Neural cell (in vitro differentiated cells): Measurements from ENCODE around the gene ERC2.

Experiments
- CTCF ChIP-seq: fragments of 450-650 bp; IDR thresholded peaks from 2 replicates; pipeline ENCODE4 v1.5.1; 2014; ENCODE audit warnings: antibody characterized with exemption, mild to moderate bottlenecking, moderate library complexity; ENCODE audit not compliant: poor library complexity, severe bottlenecking
- EP300 ChIP-seq: fragments of 450-650 bp; conservative IDR thresholded peaks from 2 replicates; pipeline ENCODE4 v1.6.1; 2014; ENCODE audit warnings: antibody characterized with exemption, mild to moderate bottlenecking, moderate library complexity; ENCODE audit not compliant: poor library complexity, severe bottlenecking
- EZH2 ChIP-seq: fragments of 200-600, 300-800 bp; shearing (Covaris generic), sonication (generic); IDR thresholded peaks from 2 replicates; pipeline ENCODE4 v1.6.1; 2014; ENCODE audit warnings: antibody characterized with exemption, low read length, borderline replicate concordance, mild to moderate bottlenecking; ENCODE audit not compliant: insufficient read depth, poor library complexity, severe bottlenecking
- POLR2AphosphoS5 ChIP-seq: IDR thresholded peaks from 2 replicates; pipeline ENCODE4 v1.6.1; 2012
- RAD21 ChIP-seq: fragments of 450-650 bp; conservative IDR thresholded peaks from 2 replicates; pipeline ENCODE4 v1.6.1; 2014; ENCODE audit warnings: antibody characterized with exemption, mild to moderate bottlenecking, moderate library complexity
- SMC3 ChIP-seq: fragments of 450-650 bp; conservative IDR thresholded peaks from 2 replicates; pipeline ENCODE4 v1.6.1; 2014; ENCODE audit warnings: antibody characterized with exemption, mild to moderate bottlenecking, moderate library complexity; ENCODE audit not compliant: poor library complexity
- TAF1 ChIP-seq: IDR thresholded peaks from 2 replicates; pipeline ENCODE4 v1.6.1; 2012; ENCODE audit warnings: low read depth
- TF ChIP-seq, protein P1 (sequence below): IDR thresholded peaks from 2 replicates; pipeline ENCODE4 v1.6.1; 2012; ENCODE audit warnings: borderline replicate concordance

- TF ChIP-seq EP300 (no peak), POLR2AphosphoS5 (no peak), CTCF (no peak), EZH2 (no peak), SMC3 (no peak), RAD21 (no peak), TAF1 (no peak)
- TF ChIP-seq, protein P1, sequence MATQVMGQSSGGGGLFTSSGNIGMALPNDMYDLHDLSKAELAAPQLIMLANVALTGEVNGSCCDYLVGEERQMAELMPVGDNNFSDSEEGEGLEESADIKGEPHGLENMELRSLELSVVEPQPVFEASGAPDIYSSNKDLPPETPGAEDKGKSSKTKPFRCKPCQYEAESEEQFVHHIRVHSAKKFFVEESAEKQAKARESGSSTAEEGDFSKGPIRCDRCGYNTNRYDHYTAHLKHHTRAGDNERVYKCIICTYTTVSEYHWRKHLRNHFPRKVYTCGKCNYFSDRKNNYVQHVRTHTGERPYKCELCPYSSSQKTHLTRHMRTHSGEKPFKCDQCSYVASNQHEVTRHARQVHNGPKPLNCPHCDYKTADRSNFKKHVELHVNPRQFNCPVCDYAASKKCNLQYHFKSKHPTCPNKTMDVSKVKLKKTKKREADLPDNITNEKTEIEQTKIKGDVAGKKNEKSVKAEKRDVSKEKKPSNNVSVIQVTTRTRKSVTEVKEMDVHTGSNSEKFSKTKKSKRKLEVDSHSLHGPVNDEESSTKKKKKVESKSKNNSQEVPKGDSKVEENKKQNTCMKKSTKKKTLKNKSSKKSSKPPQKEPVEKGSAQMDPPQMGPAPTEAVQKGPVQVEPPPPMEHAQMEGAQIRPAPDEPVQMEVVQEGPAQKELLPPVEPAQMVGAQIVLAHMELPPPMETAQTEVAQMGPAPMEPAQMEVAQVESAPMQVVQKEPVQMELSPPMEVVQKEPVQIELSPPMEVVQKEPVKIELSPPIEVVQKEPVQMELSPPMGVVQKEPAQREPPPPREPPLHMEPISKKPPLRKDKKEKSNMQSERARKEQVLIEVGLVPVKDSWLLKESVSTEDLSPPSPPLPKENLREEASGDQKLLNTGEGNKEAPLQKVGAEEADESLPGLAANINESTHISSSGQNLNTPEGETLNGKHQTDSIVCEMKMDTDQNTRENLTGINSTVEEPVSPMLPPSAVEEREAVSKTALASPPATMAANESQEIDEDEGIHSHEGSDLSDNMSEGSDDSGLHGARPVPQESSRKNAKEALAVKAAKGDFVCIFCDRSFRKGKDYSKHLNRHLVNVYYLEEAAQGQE: no peak
These were observed 98.4 kb downstream of the ERC2 start for GRCh38 chr3:56369914-56370313.
